Astrocyte (in vitro differentiated cells and primary cell): ENCODE data around the gene ZNF408.

ENCODE experiments used
- CTCF ChIP-seq: IDR thresholded peaks from 2 replicates; pipeline ENCODE4 v1.5.1; 2011; ENCODE audit warnings: low read depth, mild to moderate bottlenecking, inconsistent platforms, low read length, moderate library complexity; ENCODE audit not compliant: insufficient read depth
- EZH2 ChIP-seq: IDR thresholded peaks from 2 replicates; pipeline ENCODE4 v1.6.1; 2012; ENCODE audit warnings: mild to moderate bottlenecking, low read length, inconsistent platforms; ENCODE audit not compliant: insufficient read depth

- TF ChIP-seq CTCF (no peak), EZH2 (no peak)
Measured at GRCh38 chr11:46681814-46682213, 19.0 kb upstream of the ZNF408 start.
